Cardiac muscle cell (in vitro differentiated cells and primary cell): ENCODE data around the gene SSUH2. TPM values are rescaled to one million over a fixed set of nuclear protein-coding genes. Genes with fewer than 3 reads are reported as not detected.
A peak's percentile ranks its signal among the peaks of the same experiment; 100 is the strongest.

ENCODE experiments used
- DNase-seq, 2 donors: peaks; one replicate each; pipeline versions ENCODE4 v3.0.0 to v3.0.0-alpha.2; 2010 to 2017; ENCODE audit warnings: low read depth in 1 of 2, low spot score in 1 of 2
- H3K27ac ChIP-seq: fragments of 200-600 bp; sonication (generic); 2 replicates; pipeline ENCODE4 v1.5.1; 2016
- H3K27me3 ChIP-seq: fragments of 200-600 bp; sonication (generic); 2 replicates; pipeline ENCODE4 v1.6.0; 2016; ENCODE audit warnings: control low read depth
- H3K36me3 ChIP-seq: fragments of 200-600 bp; sonication (generic); 2 replicates; pipeline ENCODE4 v1.5.1; 2016; ENCODE audit warnings: control low read depth
- H3K4me1 ChIP-seq: fragments of 200-600 bp; sonication (generic); 2 replicates; pipeline ENCODE4 v1.8.1; 2017; ENCODE audit warnings: low read depth, mild to moderate bottlenecking, mixed run types
- H3K4me3 ChIP-seq: fragments of 200-600 bp; sonication (generic); 2 replicates; pipeline ENCODE4 v1.5.1; 2016; ENCODE audit warnings: mild to moderate bottlenecking
- H3K9me3 ChIP-seq: fragments of 200-600 bp; sonication (generic); 2 replicates; pipeline ENCODE4 v1.5.1; 2017; ENCODE audit warnings: low read depth, mild to moderate bottlenecking, control low read depth
- polyA plus RNA-seq: library from polyadenylated mRNA; unstranded; fragments of >200 nt; fragmentation: Nextera tagmentation; extraction: Ambion mirVana; gene quantifications from 2 replicates; pipeline ENCODE4 v1.2.1, GENCODE V29; 2016
- total RNA-seq: library from RNA; depleted of rRNA; stranded (reverse); fragments of >200 nt; gene quantifications from 2 replicates; pipeline ENCODE4 v1.2.3, GENCODE V29; 2016
- TF ChIP-seq, protein P1 (sequence below): IDR thresholded peaks from 2 replicates; pipeline ENCODE4 v1.5.1; 2012; ENCODE audit warnings: low read depth, mild to moderate bottlenecking, low read length

SSUH2 gene
- total and polyA plus RNA-seq, 2 experiments from 2014 or later: 0.33 TPM; not detected in 1

DNA sequence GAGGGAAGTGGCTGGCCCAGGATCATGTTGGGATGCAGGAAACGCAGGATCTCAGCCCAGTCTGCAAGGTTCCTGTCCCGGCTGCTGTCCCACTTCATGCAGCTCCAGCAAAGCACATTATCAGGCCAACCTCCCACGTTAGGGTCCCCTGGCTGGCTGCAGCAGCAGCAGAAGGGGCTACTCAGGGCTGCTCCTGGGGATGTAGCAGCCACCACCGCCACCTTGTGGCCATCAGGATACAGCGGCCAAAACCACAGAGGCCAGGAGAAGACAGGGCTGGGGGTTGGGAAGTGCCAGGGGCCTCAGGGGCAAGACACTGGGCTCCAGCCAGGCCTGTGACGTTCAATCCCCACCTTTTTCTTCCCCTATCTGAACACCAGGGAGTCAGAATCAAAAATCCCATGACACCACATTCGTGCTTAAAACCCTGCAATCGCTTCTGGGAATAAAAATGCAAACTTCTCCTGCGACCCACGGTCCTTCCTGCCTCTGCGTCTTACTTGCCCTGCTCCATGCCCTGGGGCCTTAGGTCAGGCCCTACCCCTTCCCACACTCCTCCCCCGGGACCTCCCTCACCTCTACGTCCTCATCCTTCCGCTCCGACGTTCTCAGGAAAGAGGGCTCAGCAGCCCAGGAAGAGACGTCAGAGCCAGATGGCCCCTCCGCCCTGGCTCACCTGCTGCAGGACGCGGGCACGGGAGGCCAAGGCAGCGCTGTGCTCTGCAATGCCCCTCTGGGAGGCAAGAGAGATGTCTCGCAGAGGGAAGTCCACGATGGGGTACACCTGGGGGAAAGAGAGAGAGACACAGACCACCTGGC, 21.5 kb downstream of the SSUH2 start:
- Histone ChIP-seq H3K27me3 (no peaks in the 10 kb centered on the region), H3K27ac (no peak overlapping the region), H3K36me3 (no peaks in the 10 kb centered on the region), H3K9me3 (no peaks in the 10 kb centered on the region), H3K4me1 (no peaks in the 10 kb centered on the region), H3K4me3 (no peak overlapping the region)
- DNase-seq: peak; percentile 85 to 88
- TF ChIP-seq, protein P1, sequence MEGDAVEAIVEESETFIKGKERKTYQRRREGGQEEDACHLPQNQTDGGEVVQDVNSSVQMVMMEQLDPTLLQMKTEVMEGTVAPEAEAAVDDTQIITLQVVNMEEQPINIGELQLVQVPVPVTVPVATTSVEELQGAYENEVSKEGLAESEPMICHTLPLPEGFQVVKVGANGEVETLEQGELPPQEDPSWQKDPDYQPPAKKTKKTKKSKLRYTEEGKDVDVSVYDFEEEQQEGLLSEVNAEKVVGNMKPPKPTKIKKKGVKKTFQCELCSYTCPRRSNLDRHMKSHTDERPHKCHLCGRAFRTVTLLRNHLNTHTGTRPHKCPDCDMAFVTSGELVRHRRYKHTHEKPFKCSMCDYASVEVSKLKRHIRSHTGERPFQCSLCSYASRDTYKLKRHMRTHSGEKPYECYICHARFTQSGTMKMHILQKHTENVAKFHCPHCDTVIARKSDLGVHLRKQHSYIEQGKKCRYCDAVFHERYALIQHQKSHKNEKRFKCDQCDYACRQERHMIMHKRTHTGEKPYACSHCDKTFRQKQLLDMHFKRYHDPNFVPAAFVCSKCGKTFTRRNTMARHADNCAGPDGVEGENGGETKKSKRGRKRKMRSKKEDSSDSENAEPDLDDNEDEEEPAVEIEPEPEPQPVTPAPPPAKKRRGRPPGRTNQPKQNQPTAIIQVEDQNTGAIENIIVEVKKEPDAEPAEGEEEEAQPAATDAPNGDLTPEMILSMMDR: peak; percentile 93

DNA sequence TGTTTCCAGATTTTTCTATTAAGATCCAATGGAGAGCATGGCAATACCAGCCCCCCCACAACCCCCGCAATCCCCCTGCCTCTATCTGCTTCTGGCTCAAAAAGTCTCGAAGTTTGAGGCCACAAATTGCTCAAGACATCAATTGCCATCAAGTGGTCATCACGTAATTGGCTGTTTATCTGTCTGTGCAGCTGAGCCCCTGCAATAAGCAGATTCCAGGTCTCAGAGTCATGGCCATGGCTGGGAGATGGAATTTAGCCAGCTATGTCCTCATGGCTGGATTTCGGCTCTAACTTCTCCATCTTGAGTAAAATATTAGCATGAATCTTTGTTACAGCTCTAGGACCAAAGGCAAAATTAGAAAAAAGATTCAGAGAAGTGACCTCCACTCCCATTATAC, 22.7 kb downstream of the SSUH2 start:
- H3K27ac ChIP-seq: no peak overlapping the region
- no peaks in the 10 kb centered on the region for H3K36me3 ChIP-seq
- TF ChIP-seq, protein P1: no peak
- no peaks in the 10 kb centered on the region for H3K9me3 ChIP-seq
- no peaks in the 10 kb centered on the region for H3K4me1 ChIP-seq
- no peaks in the 10 kb centered on the region for H3K27me3 ChIP-seq
- peak in 1 of 2 donors; percentile 93 for DNase-seq
- H3K4me3 ChIP-seq: no peak overlapping the region

DNA sequence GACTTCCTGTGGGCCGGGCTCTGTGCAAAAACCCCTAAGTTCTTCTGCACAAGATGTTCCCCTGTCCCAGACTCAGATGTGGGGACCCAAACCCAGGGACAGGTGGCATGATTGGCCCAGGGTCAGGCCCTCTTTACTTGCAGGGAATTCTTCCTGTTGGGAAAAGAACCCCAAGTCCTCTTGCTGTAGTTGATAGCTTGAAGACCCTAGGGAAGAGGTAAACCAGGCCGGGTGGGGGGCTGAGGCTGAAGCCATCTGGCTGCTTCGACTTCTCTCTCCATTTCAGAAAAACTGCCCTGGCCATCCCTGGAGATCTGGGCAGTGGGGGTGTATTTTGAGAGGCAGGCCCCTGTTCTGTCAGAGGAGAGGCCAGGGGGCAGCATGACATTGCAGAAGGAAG, 23.5 kb downstream of the SSUH2 start:
- no peak for DNase-seq
- Histone ChIP-seq H3K27ac (no peak overlapping the region), H3K4me3 (no peak overlapping the region), H3K36me3 (no peaks in the 10 kb centered on the region), H3K27me3 (no peaks in the 10 kb centered on the region), H3K4me1 (no peaks in the 10 kb centered on the region), H3K9me3 (no peaks in the 10 kb centered on the region)
- TF ChIP-seq, protein P1: no peak

DNA sequence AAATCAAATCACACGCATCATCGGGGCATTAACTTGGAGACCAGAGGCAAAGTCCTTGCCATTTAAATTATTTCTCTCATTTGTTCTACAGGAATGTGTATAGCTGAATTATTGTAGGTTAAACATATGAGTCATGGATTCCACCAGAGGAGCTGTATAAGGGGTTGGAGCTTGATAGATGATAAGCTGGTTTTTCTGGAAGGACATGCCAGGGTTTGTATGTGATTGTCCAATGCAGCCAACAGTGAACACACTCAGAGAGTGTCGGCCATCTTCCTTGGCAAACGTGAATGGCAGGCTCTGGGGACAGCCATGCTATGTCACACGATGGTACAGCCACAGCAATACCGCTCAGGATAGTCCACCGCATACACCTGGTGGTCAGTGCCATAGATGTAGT, 25.1 kb downstream of the SSUH2 start:
- Histone ChIP-seq H3K36me3 (no peaks in the 10 kb centered on the region), H3K27me3 (no peaks in the 10 kb centered on the region), H3K4me1 (no peaks in the 10 kb centered on the region), H3K9me3 (no peaks in the 10 kb centered on the region), H3K27ac (no peak overlapping the region), H3K4me3 (no peak overlapping the region)
- TF ChIP-seq, protein P1: no peak
- peak in 1 of 2 donors; percentile 61 for DNase-seq

DNA sequence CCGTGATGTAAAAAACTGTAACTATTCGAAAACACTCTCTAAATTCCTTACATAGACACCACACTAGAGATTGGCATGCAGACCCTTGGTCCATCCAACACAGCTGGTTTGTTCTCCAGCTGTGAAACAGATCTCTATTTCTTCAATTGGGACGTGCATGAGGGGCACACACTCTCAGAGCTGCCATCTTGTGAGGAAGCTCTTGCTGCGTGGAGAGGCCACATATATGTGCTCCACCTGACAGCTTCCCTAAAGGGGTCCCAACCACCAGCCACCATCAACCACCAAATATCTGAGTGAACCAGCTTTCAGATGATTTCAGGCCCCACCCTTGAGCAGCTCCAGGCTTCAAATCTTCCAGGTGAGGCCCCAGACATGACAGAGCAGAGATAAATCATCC, 25.6 kb downstream of the SSUH2 start:
- TF ChIP-seq, protein P1: no peak
- Histone ChIP-seq H3K36me3 (no peaks in the 10 kb centered on the region), H3K9me3 (no peaks in the 10 kb centered on the region), H3K4me3 (no peak overlapping the region), H3K27ac (no peak overlapping the region), H3K27me3 (no peaks in the 10 kb centered on the region), H3K4me1 (no peaks in the 10 kb centered on the region)
- no peak for DNase-seq
